ENCODE measurements around the gene ZPLD1. TPM values are rescaled to one million over a fixed set of nuclear protein-coding genes. Genes with fewer than 3 reads are reported as not detected.

Gene ZPLD1
- total RNA-seq, 1 donor from 2014 or later, result 0.69 TPM

DNA sequence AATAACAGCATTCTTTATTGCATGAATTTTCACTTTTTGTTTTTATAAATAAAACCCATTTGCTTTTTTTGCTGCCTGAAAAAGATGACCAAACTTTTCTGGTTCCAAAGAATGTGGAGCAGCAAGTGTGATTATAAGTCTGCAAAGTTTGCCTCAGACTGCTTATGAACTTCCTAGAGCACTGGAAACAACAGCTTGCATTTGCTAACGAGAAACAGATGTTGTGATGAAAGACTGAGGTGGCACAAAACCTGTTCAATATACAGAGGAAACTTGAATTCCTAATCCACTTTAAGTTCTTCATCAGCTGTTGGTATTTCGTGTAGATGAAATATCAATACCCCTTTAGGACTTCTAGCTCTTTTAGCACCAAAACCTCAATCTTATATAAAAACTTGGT is 9.3 kb downstream of the ZPLD1 start:
- no peak overlapping the region for H3K4me3 ChIP-seq (ENCODE audit: low read depth, low read length)
- no peak for DNase-seq (ENCODE audit: low read depth)
- TF ChIP-seq, protein P1, sequence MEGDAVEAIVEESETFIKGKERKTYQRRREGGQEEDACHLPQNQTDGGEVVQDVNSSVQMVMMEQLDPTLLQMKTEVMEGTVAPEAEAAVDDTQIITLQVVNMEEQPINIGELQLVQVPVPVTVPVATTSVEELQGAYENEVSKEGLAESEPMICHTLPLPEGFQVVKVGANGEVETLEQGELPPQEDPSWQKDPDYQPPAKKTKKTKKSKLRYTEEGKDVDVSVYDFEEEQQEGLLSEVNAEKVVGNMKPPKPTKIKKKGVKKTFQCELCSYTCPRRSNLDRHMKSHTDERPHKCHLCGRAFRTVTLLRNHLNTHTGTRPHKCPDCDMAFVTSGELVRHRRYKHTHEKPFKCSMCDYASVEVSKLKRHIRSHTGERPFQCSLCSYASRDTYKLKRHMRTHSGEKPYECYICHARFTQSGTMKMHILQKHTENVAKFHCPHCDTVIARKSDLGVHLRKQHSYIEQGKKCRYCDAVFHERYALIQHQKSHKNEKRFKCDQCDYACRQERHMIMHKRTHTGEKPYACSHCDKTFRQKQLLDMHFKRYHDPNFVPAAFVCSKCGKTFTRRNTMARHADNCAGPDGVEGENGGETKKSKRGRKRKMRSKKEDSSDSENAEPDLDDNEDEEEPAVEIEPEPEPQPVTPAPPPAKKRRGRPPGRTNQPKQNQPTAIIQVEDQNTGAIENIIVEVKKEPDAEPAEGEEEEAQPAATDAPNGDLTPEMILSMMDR (conservative IDR thresholded peaks at IDR 0.05; ENCODE audit: low read depth, low read length), result no peak

DNA sequence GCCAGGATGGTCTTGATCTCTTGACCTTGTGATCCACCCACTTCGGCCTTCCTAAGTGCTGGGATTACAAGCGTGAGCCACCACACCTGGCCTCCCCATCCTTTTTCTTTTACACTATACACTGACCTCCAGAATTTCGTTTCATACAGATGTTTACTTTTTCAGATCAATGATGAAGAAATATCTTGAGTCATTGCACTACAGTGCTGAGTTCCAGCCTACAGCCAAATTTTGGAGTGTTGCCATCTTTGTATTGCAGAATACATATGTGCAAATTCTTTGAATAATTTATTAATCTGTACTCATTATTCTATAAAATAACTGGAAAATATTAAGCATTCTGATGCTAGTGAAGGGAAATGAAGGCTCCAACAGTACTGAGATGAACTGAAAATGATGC is 12.5 kb downstream of the ZPLD1 start:
- TF ChIP-seq, protein P1 (conservative IDR thresholded peaks at IDR 0.05; ENCODE audit: low read depth, low read length), result no peak
- H3K4me3 ChIP-seq (ENCODE audit: low read depth, low read length), result no peak overlapping the region
- no peak for DNase-seq (ENCODE audit: low read depth)

DNA sequence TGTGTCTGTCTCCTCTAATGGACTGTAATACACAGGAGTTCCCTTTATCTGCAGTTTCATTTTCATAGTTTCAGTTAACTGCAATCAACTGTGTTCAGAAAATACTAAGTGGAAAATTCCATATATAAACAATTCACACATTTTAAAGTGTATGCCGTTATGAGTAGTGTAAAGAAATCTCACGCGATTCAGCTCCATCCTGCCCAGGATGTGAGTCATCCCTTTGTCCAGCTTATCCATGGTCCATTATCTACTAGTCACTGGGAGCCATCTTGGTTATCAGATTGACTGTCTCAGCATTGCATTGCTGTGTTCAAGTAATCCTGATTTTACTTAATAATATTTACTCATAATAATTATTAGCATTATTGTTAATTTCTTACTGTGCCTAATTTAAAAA is 14.5 kb downstream of the ZPLD1 start:
- H3K4me3 ChIP-seq (ENCODE audit: low read depth, low read length), result no peak overlapping the region
- TF ChIP-seq, protein P1 (conservative IDR thresholded peaks at IDR 0.05; ENCODE audit: low read depth, low read length), result no peak
- DNase-seq (ENCODE audit: low read depth), result no peak

DNA sequence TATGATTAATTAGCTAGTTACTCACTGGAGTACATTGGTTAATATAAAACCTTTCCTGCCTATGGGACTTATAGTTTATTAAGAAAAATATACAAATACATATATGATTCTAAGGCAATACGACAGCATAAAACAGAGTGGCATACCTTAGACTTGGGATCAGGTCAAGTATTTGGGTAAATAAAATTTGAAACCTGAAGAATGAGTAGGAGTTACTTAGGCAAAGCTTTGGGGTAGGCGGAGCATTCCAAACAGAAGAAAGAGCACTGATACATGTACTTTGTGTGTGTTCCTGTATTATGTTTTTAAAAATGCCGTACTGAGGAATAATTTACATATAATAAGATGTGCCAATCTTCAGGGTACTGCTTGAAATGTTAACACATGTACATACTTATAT is 15.1 kb downstream of the ZPLD1 start:
- H3K4me3 ChIP-seq (ENCODE audit: low read depth, low read length), result no peak overlapping the region
- TF ChIP-seq, protein P1 (conservative IDR thresholded peaks at IDR 0.05; ENCODE audit: low read depth, low read length), result no peak
- no peak for DNase-seq (ENCODE audit: low read depth)

DNA sequence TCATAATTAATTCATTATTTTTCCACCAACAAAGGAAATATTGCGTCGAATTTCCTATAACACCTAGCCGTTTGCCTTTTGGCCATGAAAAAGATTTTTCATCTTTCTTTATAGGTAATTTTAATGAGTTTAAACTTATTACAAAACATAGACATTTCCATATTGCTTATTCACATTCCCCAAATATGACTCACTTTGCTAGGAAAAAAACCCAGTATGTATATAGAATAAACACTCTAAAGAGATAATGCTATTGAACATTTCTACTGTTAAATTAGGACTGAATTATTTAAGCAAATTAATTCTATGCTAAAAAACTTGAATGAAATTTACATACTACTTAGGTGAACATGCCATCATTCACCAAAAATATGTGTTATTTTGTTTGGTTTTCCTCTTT is 16.2 kb downstream of the ZPLD1 start:
- no peak for DNase-seq (ENCODE audit: low read depth)
- TF ChIP-seq, protein P1 (conservative IDR thresholded peaks at IDR 0.05; ENCODE audit: low read depth, low read length), result no peak
- no peak overlapping the region for H3K4me3 ChIP-seq (ENCODE audit: low read depth, low read length)

DNA sequence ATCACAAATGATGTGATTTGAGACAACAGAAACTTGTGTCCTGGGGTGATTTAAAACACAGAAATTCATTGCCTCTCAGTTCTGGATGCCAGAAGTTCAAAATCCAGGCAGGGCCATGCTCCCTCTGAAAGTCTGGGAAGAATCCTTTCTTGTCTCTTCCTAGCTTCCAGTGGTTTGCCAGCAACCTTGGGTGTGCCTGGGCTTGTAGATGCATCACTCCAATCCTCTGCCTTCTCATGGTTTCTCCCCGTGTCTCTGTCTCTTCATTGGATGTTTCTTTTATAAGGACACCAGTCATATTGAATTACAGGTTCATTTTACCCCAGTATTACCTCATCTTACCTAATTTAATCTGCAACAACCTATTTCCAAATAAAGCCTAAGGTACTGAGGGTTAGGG is 16.7 kb downstream of the ZPLD1 start:
- DNase-seq (ENCODE audit: low read depth), result no peak
- TF ChIP-seq, protein P1 (conservative IDR thresholded peaks at IDR 0.05; ENCODE audit: low read depth, low read length), result no peak
- no peak overlapping the region for H3K4me3 ChIP-seq (ENCODE audit: low read depth, low read length)

DNA sequence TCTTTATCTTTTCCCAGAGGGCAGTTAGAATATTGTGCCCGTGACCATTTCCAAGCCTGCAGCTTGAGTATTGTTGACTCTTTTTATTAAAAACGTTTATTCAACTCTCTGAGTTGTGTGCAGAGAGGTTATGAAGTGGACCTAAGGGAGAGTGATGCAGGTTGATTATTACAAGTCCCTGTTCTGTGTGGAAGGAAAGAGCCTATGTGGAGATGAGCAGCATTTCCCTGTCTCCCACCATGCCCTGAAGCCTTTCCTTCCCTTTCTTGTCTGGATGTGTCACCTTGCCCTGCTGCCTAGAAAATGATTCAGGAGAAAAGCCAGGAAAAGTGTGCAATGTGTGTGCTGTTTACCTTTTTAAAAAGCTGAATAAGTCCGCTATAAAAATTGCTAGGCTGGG is 19.4 kb downstream of the ZPLD1 start:
- TF ChIP-seq, protein P1 (conservative IDR thresholded peaks at IDR 0.05; ENCODE audit: low read depth, low read length), result no peak
- DNase-seq (ENCODE audit: low read depth), result no peak
- no peak overlapping the region for H3K4me3 ChIP-seq (ENCODE audit: low read depth, low read length)
